ENCODE measurements around the gene NRG3. TPM values are rescaled to one million over a fixed set of nuclear protein-coding genes. Genes with fewer than 3 reads are reported as not detected.

Gene NRG3
- total and polyA plus RNA-seq, 2 of the 8 experiments (the other 6 are each of a cell fraction or from before 2014, with no cell fraction given): 4.2 to 5.0 TPM

DNA sequence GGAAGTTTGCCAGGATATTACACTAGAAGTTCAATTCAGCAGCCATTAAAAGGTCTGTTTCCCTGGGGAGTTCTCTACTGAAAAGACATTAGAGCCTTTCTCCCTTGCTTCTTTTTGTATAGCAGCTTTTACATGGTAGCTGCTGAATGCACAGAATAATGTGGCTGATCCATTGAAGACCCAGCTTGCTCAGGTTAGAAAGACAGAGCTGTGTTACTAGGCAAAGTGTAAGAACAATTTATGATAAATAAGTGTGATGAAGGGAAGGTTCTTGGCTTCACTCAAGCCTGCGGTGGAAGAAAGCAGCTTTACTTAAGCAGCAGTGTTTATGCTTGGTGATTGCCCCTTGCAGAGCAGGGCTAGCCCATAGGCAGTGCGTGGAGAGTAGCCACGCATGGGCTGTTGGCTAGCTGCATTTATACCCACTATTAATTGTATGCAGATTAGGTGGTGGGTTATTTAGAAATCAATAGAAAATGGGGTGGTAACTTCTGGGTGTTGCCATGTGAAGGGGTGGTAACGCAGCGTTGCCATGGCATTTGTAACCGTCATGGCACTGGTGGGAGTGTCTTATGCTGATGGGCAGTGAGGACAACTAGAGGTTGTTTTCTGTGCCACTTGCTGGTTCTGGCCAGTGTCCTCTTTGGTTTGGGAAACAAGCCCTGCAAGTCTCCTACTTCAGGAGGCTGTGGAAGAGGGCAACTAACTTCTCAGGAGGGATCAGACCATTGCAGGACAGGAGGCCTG is 942.9 kb downstream of the NRG3 start (continued):
- TF ChIP-seq, protein P1, sequence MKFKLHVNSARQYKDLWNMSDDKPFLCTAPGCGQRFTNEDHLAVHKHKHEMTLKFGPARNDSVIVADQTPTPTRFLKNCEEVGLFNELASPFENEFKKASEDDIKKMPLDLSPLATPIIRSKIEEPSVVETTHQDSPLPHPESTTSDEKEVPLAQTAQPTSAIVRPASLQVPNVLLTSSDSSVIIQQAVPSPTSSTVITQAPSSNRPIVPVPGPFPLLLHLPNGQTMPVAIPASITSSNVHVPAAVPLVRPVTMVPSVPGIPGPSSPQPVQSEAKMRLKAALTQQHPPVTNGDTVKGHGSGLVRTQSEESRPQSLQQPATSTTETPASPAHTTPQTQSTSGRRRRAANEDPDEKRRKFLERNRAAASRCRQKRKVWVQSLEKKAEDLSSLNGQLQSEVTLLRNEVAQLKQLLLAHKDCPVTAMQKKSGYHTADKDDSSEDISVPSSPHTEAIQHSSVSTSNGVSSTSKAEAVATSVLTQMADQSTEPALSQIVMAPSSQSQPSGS (IDR thresholded peaks at IDR 0.05; ENCODE audit: low read length): no peak
- TF ChIP-seq KDM5A (IDR thresholded peaks at IDR 0.05; ENCODE audit: low read length) (no peak), BACH1 (IDR thresholded peaks at IDR 0.05; ENCODE audit: low read length) (no peak), KDM4A (IDR thresholded peaks at IDR 0.05; ENCODE audit: low read depth, low read length, severe bottlenecking) (no peak), RAD21 (IDR thresholded peaks at IDR 0.05 in 1 of 2, conservative IDR thresholded peaks at IDR 0.05 in 1 of 2; ENCODE audit: low read depth in 2 of 2, low read length in 2 of 2) (no peak)
- TF ChIP-seq, protein P2, sequence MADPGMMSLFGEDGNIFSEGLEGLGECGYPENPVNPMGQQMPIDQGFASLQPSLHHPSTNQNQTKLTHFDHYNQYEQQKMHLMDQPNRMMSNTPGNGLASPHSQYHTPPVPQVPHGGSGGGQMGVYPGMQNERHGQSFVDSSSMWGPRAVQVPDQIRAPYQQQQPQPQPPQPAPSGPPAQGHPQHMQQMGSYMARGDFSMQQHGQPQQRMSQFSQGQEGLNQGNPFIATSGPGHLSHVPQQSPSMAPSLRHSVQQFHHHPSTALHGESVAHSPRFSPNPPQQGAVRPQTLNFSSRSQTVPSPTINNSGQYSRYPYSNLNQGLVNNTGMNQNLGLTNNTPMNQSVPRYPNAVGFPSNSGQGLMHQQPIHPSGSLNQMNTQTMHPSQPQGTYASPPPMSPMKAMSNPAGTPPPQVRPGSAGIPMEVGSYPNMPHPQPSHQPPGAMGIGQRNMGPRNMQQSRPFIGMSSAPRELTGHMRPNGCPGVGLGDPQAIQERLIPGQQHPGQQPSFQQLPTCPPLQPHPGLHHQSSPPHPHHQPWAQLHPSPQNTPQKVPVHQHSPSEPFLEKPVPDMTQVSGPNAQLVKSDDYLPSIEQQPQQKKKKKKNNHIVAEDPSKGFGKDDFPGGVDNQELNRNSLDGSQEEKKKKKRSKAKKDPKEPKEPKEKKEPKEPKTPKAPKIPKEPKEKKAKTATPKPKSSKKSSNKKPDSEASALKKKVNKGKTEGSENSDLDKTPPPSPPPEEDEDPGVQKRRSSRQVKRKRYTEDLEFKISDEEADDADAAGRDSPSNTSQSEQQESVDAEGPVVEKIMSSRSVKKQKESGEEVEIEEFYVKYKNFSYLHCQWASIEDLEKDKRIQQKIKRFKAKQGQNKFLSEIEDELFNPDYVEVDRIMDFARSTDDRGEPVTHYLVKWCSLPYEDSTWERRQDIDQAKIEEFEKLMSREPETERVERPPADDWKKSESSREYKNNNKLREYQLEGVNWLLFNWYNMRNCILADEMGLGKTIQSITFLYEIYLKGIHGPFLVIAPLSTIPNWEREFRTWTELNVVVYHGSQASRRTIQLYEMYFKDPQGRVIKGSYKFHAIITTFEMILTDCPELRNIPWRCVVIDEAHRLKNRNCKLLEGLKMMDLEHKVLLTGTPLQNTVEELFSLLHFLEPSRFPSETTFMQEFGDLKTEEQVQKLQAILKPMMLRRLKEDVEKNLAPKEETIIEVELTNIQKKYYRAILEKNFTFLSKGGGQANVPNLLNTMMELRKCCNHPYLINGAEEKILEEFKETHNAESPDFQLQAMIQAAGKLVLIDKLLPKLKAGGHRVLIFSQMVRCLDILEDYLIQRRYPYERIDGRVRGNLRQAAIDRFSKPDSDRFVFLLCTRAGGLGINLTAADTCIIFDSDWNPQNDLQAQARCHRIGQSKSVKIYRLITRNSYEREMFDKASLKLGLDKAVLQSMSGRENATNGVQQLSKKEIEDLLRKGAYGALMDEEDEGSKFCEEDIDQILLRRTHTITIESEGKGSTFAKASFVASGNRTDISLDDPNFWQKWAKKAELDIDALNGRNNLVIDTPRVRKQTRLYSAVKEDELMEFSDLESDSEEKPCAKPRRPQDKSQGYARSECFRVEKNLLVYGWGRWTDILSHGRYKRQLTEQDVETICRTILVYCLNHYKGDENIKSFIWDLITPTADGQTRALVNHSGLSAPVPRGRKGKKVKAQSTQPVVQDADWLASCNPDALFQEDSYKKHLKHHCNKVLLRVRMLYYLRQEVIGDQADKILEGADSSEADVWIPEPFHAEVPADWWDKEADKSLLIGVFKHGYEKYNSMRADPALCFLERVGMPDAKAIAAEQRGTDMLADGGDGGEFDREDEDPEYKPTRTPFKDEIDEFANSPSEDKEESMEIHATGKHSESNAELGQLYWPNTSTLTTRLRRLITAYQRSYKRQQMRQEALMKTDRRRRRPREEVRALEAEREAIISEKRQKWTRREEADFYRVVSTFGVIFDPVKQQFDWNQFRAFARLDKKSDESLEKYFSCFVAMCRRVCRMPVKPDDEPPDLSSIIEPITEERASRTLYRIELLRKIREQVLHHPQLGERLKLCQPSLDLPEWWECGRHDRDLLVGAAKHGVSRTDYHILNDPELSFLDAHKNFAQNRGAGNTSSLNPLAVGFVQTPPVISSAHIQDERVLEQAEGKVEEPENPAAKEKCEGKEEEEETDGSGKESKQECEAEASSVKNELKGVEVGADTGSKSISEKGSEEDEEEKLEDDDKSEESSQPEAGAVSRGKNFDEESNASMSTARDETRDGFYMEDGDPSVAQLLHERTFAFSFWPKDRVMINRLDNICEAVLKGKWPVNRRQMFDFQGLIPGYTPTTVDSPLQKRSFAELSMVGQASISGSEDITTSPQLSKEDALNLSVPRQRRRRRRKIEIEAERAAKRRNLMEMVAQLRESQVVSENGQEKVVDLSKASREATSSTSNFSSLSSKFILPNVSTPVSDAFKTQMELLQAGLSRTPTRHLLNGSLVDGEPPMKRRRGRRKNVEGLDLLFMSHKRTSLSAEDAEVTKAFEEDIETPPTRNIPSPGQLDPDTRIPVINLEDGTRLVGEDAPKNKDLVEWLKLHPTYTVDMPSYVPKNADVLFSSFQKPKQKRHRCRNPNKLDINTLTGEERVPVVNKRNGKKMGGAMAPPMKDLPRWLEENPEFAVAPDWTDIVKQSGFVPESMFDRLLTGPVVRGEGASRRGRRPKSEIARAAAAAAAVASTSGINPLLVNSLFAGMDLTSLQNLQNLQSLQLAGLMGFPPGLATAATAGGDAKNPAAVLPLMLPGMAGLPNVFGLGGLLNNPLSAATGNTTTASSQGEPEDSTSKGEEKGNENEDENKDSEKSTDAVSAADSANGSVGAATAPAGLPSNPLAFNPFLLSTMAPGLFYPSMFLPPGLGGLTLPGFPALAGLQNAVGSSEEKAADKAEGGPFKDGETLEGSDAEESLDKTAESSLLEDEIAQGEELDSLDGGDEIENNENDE (IDR thresholded peaks at IDR 0.05; ENCODE audit: insufficient replicate concordance, low read length): no peak
